ENCODE measurements around the gene BNC2.

The BNC2 gene

GRCh38 chr9:16868701-16869100 lies 1.8 kb downstream of the BNC2 start:
- DNase-seq = no peak

GRCh38 chr9:16867576-16868311 lies 2.7 kb downstream of the BNC2 start:
- DNase-seq = no peak

- no peak for DNase-seq
Observed at GRCh38 chr9:16866587-16866986, 3.9 kb downstream of the BNC2 start.

GRCh38 chr9:16864649-16865434 lies 5.6 kb downstream of the BNC2 start:
- DNase-seq = no peak

- DNase-seq = no peak
Observed at GRCh38 chr9:16848179-16848578, 22.3 kb downstream of the BNC2 start.

GRCh38 chr9:16846986-16847385 lies 23.5 kb downstream of the BNC2 start:
- DNase-seq = no peak

GRCh38 chr9:16846367-16846766 lies 24.1 kb downstream of the BNC2 start:
- no peak for DNase-seq

GRCh38 chr9:16834817-16835216 lies 35.7 kb downstream of the BNC2 start:
- DNase-seq = no peak

- DNase-seq = no peak
Observed at GRCh38 chr9:16833296-16833835, 37.1 kb downstream of the BNC2 start.

- no peak for DNase-seq
Observed at GRCh38 chr9:16832101-16832500, 38.4 kb downstream of the BNC2 start.

GRCh38 chr9:16830806-16831205 lies 39.7 kb downstream of the BNC2 start:
- DNase-seq = no peak

- DNase-seq = no peak
Observed at GRCh38 chr9:16828340-16829281, 41.9 kb downstream of the BNC2 start.

GRCh38 chr9:16825971-16826625 lies 44.4 kb downstream of the BNC2 start:
- no peak for DNase-seq

- DNase-seq = no peak
Observed at GRCh38 chr9:16825331-16825725, 45.1 kb downstream of the BNC2 start.

GRCh38 chr9:16824545-16825330 lies 45.7 kb downstream of the BNC2 start:
- DNase-seq = no peak

- no peak for DNase-seq
Observed at GRCh38 chr9:16823906-16824305, 46.6 kb downstream of the BNC2 start.

GRCh38 chr9:16821344-16821743 lies 49.1 kb downstream of the BNC2 start:
- DNase-seq = no peak

GRCh38 chr9:16817514-16817913 lies 53.0 kb downstream of the BNC2 start:
- DNase-seq = no peak

- no peak for DNase-seq
Observed at GRCh38 chr9:16817002-16817401, 53.5 kb downstream of the BNC2 start.

- no peak for DNase-seq
Observed at GRCh38 chr9:16816011-16816410, 54.5 kb downstream of the BNC2 start.

GRCh38 chr9:16815079-16815478 lies 55.4 kb downstream of the BNC2 start:
- DNase-seq = no peak

- no peak for DNase-seq
Observed at GRCh38 chr9:16813838-16814237, 56.6 kb downstream of the BNC2 start.

All from activated gamma-delta T cell treated with Interleukin-2 at 50 U/mL for 16 hours (primary cell).